ENCODE measurements around the gene GATA5.

Gene GATA5

DNA sequence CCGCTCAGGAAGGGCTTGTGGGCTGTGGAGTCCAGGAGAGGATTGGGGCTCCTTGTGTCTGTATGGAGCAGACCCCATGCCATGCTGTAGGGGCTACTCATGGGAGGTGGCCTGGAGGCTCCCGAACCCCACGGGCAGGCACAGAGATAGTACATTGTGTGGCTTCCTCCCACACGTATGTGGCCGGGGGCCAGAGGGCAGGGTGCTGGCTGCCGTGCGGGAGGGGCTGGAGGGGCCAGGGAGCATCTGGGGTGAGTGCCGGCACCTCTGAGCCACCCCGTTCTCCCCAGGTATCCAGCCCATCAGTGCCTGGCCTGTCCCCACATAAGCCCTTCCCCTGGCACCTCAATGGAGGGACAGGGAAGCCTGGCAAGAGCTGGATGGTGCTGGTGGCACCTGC, 56.0 kb downstream of the GATA5 start:
- TF ChIP-seq EGR1 (IDR thresholded peaks at IDR 0.05), result no peak
- TF ChIP-seq, protein P1, sequence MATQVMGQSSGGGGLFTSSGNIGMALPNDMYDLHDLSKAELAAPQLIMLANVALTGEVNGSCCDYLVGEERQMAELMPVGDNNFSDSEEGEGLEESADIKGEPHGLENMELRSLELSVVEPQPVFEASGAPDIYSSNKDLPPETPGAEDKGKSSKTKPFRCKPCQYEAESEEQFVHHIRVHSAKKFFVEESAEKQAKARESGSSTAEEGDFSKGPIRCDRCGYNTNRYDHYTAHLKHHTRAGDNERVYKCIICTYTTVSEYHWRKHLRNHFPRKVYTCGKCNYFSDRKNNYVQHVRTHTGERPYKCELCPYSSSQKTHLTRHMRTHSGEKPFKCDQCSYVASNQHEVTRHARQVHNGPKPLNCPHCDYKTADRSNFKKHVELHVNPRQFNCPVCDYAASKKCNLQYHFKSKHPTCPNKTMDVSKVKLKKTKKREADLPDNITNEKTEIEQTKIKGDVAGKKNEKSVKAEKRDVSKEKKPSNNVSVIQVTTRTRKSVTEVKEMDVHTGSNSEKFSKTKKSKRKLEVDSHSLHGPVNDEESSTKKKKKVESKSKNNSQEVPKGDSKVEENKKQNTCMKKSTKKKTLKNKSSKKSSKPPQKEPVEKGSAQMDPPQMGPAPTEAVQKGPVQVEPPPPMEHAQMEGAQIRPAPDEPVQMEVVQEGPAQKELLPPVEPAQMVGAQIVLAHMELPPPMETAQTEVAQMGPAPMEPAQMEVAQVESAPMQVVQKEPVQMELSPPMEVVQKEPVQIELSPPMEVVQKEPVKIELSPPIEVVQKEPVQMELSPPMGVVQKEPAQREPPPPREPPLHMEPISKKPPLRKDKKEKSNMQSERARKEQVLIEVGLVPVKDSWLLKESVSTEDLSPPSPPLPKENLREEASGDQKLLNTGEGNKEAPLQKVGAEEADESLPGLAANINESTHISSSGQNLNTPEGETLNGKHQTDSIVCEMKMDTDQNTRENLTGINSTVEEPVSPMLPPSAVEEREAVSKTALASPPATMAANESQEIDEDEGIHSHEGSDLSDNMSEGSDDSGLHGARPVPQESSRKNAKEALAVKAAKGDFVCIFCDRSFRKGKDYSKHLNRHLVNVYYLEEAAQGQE (IDR thresholded peaks at IDR 0.05; ENCODE audit: low read depth), result no peak
- no peak for TF ChIP-seq CREB1 (IDR thresholded peaks at IDR 0.05; ENCODE audit: low read depth)
- no peak for TF ChIP-seq TCF12 (IDR thresholded peaks at IDR 0.05; ENCODE audit: low read depth)
- no peak for TF ChIP-seq TAF1 (IDR thresholded peaks at IDR 0.05; ENCODE audit: low read depth)
- no peak for TF ChIP-seq EP300 (IDR thresholded peaks at IDR 0.05; ENCODE audit: borderline replicate concordance)
- no peak for TF ChIP-seq FOXM1 (IDR thresholded peaks at IDR 0.05; ENCODE audit: borderline replicate concordance, low read depth)
- no peak for TF ChIP-seq NFIC (IDR thresholded peaks at IDR 0.05)
- no peak for TF ChIP-seq YY1 (IDR thresholded peaks at IDR 0.05; ENCODE audit: low read depth)
- TF ChIP-seq, protein P2, sequence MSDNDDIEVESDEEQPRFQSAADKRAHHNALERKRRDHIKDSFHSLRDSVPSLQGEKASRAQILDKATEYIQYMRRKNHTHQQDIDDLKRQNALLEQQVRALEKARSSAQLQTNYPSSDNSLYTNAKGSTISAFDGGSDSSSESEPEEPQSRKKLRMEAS (IDR thresholded peaks at IDR 0.05), result no peak
- no peak for TF ChIP-seq TEAD4 (IDR thresholded peaks at IDR 0.05)

DNA sequence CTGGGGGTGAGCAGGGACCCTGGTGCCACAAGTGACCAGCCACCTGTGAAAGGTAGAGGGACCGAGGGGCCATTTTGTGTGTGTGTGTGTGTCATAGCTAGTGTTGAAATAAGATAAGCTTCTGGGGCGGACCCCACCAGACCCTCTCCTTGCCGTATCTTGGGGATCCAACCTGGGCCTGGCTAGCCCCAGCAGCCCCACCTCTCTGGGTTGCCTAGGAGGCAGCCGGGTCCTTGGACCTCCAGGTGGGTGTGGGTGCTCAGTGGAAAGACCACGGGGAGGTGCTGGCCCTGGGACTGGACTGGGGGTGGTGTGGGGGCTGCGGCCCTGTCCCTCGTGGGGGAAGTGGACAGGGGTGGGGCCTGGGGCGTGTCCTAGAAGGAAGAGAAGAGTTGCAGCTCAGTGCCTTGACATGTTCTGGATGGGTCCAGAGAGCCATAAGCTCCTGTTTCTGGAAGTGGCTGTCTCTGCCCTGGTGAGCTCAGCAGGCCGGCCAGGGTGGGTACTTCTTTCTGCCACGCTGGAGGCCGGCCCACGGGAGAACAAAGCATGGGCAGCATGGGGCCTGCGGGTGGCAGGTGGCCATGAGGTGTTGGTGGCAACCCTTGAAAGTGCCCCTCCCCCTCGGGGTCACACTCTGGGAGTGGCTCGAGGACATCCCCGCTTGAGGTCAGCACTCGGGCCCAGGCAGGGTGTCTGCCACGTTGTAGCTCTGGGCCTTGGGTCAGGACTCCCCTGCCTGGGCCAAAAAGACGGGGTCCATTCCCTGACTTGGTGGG, 56.9 kb downstream of the GATA5 start:
- TF ChIP-seq RAD21 (IDR thresholded peaks at IDR 0.05; ENCODE audit: low read depth), result no peak
- TF ChIP-seq, protein P3, sequence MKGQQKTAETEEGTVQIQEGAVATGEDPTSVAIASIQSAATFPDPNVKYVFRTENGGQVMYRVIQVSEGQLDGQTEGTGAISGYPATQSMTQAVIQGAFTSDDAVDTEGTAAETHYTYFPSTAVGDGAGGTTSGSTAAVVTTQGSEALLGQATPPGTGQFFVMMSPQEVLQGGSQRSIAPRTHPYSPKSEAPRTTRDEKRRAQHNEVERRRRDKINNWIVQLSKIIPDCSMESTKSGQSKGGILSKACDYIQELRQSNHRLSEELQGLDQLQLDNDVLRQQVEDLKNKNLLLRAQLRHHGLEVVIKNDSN (IDR thresholded peaks at IDR 0.05), result no peak
- TF ChIP-seq TCF12 (IDR thresholded peaks at IDR 0.05; ENCODE audit: low read depth), result no peak
- TF ChIP-seq, protein P2 (IDR thresholded peaks at IDR 0.05), result no peak
- no peak for TF ChIP-seq FOXM1 (IDR thresholded peaks at IDR 0.05; ENCODE audit: borderline replicate concordance, low read depth)
- no peak for TF ChIP-seq CEBPB (IDR thresholded peaks at IDR 0.05)
- no peak for TF ChIP-seq NFIC (IDR thresholded peaks at IDR 0.05)
- TF ChIP-seq EGR1 (IDR thresholded peaks at IDR 0.05), result no peak
- no peak for TF ChIP-seq TAF1 (IDR thresholded peaks at IDR 0.05; ENCODE audit: low read depth)
- TF ChIP-seq EP300 (IDR thresholded peaks at IDR 0.05; ENCODE audit: borderline replicate concordance), result no peak
- TF ChIP-seq, protein P1 (IDR thresholded peaks at IDR 0.05; ENCODE audit: low read depth), result no peak
- TF ChIP-seq TEAD4 (IDR thresholded peaks at IDR 0.05), result no peak

DNA sequence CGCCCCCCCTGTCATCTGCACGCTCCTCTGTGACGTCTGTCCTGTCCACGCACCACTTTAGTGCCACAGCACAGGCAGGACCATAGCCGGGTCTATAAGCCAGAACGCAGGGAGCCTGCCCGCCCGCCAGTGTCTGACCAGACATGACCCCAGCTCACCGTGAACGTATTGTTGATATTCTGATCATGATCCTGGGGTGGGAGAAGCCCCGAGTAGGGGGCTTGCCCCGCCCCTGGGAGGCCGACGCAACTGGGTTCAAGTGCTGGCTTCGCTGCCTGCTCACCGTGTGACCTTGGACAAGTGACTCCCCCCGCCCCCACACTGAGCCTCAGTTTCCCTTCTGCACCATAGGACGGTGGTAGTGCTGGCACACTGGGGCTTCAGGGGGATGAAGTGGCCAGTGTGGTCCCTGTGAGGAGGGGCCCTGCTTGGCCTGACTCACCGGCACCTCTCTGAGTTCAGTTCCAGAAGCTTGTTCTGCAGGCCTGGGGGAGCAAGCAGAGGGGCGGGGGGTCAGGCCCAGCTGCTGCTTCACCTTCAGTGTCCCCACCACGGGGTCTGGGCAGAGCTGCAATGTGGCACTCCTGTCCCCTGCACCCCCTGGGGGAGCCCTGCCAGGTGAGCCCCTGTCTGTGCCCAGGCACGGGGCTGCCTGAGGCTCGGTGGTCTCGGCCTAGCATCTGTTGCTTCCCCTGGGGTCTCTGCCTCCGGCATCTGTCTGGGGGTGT, 57.6 kb downstream of the GATA5 start:
- TF ChIP-seq CREB1 (IDR thresholded peaks at IDR 0.05; ENCODE audit: low read depth) (no peak), ZBTB7A (IDR thresholded peaks at IDR 0.05; ENCODE audit: low read depth) (no peak), TCF12 (IDR thresholded peaks at IDR 0.05; ENCODE audit: low read depth) (no peak), YY1 (IDR thresholded peaks at IDR 0.05; ENCODE audit: low read depth) (no peak), RAD21 (IDR thresholded peaks at IDR 0.05; ENCODE audit: low read depth) (no peak), EGR1 (IDR thresholded peaks at IDR 0.05) (no peak), TEAD4 (IDR thresholded peaks at IDR 0.05) (no peak), EP300 (IDR thresholded peaks at IDR 0.05; ENCODE audit: borderline replicate concordance) (no peak), CEBPB (IDR thresholded peaks at IDR 0.05) (no peak), FOXM1 (IDR thresholded peaks at IDR 0.05; ENCODE audit: borderline replicate concordance, low read depth) (no peak)
- TF ChIP-seq, protein P3 (IDR thresholded peaks at IDR 0.05), result no peak

DNA sequence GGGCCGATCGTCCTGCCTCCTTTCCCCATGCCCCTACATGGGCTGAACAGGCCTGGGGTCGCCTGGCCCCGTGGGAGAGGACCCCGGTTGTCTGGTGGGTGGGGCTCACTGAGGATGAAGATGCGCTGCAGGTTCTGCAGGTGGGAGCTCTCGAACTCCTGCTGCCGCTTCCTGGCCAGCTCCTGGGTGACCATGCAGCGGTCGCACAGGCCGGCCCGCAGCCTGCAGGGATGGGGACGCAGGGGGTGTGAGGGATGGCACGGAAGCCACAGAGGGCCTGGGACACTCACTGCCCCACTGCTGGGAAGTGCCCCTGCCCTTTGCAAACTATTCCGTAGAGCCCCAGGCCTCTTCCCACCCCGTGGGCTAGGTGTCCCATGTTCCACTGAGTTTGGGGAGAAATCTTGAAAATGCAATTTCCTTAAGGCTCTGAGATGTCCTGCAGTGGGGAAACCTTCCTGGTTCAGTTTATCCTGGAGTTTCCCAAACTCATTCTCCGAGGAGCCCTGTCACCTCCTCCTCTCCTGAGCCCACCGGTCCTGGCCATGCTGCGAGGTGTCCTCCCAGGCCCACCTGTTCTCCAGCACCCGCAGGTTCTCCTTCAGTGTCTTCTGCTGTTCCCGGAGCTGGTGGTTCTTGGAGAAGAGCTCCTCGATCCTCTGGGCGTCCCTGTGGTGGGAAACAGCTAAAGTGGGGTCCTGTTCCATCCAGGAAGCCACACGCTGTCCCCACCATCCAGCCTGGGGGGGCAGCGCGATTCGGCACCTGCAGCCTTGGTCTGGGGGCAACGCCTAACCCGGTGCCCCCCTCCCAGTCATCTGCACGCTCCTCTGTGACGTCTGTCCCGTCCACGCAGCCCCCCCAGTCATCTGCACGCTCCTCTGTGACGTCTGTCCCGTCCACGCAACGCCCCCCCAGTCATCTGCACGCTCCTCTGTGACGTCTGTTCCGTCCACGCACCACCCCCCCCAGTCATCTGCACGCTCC, 58.9 kb downstream of the GATA5 start:
- no peak for TF ChIP-seq RAD21 (IDR thresholded peaks at IDR 0.05; ENCODE audit: low read depth)
- TF ChIP-seq NFIC (IDR thresholded peaks at IDR 0.05), result no peak
- no peak for TF ChIP-seq TCF12 (IDR thresholded peaks at IDR 0.05; ENCODE audit: low read depth)
- TF ChIP-seq TEAD4 (IDR thresholded peaks at IDR 0.05), result no peak
- no peak for TF ChIP-seq CEBPB (IDR thresholded peaks at IDR 0.05)
